CD4-positive, alpha-beta T cell treated with Interleukin-1 beta for 1 hour (primary cell): ENCODE measurements around the gene GAGE10.
A peak's percentile ranks its signal among the peaks of the same experiment; 100 is the strongest.

Source experiments
- DNase-seq, 2 donors: peaks; one replicate each; pipeline ENCODE4 v3.0.0-alpha.2; 2020 to 2022

GAGE10 gene

DNA sequence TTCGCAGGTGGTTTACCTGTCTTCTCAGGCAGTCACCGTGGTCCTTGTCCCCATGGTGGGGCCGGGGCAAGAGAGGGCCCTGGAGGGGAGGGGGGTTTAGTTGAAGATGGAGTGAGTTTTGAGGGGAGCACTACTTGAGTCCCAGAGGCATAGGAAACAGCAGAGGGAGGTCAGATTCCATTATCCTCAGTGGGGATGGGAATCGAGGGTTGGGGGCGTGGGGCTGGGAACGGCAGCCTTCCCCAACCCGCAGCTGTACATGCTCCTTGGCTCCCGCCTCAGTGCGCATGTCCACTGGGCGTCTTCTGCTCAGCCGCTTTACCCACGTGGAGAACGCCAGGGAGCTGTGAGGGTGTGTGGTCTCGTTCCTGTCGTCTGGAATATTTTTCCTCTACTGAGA lies at the start of gene GAGE10:
Gene GAGE10 (plus strand): TSS at position 301 of the 400 bp plus-strand sequence. CDS start 1,214 bp downstream, outside the sequence.
- no peak for DNase-seq

- no peak for DNase-seq
Measured at GRCh38 chrX:49254639-49255038, 48.8 kb upstream of the GAGE10 start.

DNA sequence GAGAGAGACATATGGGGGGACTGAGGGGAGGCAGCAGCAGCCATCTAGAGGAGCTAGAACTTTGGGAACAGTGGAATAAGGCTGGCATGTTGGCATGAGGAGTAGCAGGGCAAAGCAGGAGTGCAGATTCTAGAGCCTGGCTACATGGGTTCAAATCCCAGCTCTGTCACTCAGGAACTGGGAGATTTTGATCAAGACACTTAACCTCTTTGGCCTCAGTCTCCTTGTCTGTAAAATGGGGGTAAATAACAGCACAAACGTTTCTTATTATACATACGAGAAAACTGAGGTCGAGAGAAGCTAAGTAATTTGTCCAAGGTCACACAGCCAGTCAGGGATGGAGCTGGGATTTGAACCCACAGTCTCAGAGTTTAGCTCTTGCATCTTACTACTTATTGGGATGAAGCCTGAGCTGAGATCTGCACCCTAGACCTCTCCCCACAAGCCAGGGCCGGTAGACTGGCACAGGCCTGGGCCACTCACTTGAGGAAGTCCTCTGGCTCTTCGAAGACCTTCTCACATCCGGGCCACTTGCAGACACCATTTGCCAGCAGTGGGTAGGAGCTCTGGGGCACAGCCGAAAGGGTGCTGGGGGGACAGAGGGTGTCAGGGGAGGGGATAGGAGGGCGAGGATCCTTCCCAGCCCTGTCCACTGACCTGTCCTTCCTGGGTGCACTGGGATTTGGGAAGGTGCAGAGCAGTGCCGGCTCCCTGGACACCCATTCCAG lies 47.0 kb upstream of the GAGE10 start:
- DNase-seq = no peak

DNA sequence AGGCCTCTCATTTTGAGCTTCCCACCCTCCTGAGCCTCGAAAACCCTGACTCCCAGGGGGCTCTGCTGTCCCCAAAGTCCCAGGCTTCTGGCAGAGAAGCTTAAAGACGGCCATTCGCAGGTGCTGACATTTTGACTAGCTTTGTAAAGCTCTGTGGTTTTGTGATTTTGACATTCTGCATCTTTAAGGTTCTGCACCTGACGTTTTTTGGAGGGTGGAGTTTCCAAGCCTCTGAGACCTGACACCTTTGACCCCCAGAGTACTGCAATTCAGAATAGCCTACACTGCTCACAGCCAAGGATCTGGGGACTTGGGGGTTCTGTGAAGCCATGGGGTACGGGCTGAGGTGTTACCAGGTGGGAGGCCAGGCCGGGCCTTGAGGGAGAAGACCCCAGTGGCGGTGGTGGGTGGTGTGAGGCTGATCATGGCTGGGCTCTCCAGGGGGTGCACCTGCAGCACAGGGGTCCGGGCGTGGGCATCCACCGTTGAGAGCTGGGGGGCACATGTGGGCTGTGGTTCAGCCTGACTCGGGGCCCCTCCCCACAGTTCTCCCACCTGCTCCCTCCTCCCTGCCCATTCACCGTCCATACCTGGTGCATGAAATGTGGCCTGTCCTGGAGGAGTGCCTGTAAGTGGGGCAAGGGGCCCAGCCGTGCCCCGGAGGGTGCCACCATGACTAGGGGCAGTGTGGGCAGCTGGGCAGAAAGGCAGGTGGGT lies 46.2 kb upstream of the GAGE10 start:
- no peak for DNase-seq

DNA sequence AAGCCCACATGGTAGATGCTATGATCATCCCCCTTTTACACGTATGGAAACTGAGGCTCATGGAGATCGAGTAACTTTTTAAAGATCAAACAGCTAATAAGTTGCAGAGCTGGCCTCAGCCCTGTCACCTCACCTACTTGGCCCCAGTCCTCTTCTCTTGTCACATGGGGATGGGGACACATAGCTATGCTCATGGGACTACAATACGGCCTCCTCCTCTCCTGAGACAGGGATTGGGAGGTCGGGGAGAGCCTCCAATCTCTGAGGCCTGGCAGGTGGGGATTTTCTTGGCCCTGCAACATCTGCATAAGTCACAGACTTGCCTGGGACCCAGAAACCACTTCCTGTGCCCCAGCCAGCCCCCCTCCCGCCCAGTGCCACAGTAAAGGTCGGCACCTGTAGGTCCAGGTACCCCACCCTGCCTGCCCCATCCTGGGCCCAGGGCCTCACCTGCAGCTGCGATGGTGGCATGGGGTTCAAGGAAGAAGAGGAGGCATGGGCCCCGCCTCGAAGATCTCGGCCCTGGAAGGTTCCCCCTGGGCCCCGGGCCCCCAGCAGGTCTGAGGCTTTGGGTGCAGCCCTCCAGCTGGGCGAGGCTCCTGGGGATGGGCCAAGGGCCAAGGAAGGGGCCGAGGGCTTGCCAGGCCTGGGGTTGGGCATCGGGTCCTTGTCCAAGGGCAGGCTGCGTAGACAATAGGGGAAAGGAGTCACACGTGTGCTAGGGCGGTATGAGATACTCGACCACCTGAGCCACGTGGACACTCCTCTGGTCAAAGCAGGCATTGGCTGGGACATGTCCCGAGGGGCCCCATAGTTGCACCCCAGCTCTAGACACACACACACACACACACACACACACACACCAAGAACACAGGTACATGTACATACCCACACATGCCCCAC lies 45.3 kb upstream of the GAGE10 start:
- peak in 1 of 2 donors; percentile 29 for DNase-seq

DNA sequence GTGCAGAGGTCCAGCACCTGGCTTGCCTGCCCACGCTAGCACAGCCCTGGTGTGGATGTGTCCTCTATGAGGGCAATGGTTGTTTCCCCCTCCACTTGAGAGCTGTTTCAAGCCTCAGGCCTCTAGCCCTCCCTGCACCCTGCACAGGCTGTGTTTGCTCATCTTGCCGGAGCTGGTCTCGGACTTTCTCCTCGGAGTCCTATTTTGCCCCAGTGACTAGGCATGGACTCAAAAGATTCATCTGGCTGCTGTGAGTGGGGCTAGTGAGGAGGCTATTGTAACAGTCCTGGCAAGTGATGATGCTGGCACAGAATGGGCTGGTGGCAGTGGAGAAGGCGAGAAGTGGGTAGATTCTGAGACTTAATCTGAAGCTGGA lies 44.7 kb upstream of the GAGE10 start:
- DNase-seq = no peak

- no peak for DNase-seq
Measured at GRCh38 chrX:49260221-49260985, 43.0 kb upstream of the GAGE10 start.

DNA sequence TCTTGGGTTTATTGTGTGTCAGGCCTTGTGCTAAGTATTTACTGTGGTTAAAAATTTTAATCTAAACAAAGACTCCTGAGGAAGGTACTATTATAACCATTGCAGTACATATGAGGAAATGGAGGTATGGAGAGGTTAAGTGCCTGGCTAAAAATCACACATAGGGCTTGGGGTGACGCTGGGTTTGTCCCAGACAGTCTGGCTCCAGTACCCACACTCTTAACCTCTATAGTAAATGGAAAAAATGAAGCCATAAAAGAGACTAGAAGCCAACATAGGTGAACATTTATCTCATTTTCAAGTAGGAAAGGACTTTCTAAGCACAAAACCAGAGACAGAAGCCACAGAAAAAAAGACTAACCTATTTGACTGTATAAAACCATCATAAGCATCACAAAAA lies 40.8 kb upstream of the GAGE10 start:
- DNase-seq = no peak

- DNase-seq = no peak
Measured at GRCh38 chrX:49263631-49264030, 39.8 kb upstream of the GAGE10 start.

GRCh38 chrX:49264460-49264859 lies 39.0 kb upstream of the GAGE10 start, which contains the start of gene FOXP3:
Gene FOXP3 (minus strand): TSS chrX:49264710. CDS start chrX:49258505, 6,205 bp downstream.
- no peak for DNase-seq

- DNase-seq = no peak
Measured at GRCh38 chrX:49266523-49267445, 36.7 kb upstream of the GAGE10 start.

DNA sequence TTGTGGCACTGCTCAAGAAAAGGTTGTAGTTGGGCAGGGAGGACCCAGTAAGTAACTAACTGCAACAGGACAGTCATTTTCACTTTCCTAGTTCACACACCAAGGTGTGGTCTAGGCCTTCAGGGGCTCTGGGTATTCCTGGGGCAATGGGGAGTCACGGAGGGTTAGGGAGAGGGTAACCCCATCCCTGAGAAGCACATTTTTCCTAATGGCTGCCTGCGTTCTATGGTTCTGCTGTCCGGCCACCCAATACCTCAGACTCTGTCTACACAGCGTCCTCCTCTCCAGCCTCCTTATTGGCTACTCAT lies 34.8 kb upstream of the GAGE10 start:
- DNase-seq = no peak

DNA sequence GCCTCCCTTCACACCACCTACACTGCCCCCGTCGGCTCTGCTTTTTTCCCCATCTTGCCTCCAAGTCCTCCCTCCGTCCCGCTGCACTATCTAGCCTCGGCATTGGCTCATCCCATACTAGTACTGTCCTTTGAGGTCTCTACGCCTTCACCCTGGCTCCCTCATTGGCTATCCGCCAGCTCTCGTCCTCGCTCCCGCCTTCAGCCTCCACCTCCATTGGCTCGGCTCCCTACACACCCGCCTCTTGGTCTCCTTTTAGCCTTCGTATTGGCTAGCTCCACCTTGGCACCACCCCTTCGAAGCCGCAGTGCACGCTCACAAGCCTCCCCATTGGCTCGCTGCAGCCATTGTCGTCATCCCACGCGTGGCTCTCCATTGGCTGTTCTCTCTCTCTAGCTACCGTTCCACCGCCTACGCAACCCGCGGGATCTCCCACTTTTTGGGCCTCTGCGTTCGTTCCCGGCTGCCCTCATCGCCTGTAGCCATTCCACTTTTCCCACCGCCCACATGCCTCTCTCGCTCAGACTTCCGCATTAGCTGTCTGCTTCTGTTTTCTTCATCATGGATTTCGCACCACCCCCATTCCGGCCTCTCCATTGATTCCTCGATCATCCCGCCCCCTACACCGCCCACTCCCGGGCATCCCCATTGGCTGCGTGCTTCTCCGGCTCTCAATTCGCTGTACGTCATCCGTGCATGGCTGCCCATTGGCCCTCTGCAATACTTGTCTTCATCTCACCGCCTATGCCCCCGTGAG lies 34.3 kb upstream of the GAGE10 start:
- DNase-seq = peak; percentile 96 to 98

DNA sequence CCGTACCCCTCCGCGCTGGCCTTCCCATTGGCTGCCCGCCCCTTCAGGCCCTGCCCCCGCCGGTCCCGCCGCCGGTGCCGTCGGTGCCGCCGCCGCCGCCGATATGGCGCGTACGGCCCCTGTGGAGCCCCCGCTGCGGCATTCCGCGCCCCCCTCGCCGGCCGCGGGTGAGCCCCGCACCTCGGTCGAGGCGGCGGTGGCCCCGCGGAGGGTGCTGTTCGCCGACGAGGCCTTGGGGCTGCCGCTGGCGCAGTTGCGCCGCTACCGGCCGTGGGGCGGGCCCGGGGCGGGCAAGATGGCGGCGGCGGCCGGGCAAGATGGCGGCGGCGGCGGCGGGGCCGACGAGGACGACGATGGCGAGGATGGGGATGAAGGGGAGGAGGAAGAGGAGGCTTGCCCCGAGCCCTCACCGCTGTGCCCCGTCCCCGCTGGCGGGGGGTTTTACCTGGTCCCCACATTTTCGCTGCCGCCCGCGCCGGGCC lies 33.6 kb upstream of the GAGE10 start, which contains the start of gene PPP1R3F:
Gene PPP1R3F (plus strand): TSS at position 27 of the 482 bp plus-strand sequence. CDS start 77 bp downstream, at position 104.
- DNase-seq = no peak

GRCh38 chrX:49270249-49270921 lies 33.1 kb upstream of the GAGE10 start:
- DNase-seq = no peak

- DNase-seq = no peak
Measured at GRCh38 chrX:49271341-49271740, 32.1 kb upstream of the GAGE10 start.

DNA sequence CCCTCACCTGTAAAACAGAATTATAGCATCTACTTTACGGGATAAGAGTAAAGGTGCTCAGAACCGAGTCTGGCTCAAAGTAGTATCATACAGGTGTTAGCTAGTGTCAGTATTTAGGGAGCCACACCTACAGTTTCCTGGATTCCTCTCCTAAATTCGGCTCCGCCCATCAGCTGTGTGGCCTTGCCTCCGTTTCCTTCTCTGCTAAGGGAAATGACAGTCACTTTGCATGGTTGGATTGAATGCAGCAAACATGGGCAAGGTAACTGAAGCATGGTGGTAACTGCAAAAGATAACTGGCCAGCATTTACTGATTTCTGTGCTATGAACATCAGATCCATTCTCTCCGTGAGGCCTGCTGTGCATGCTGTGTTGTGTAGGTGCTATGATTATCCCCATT lies 31.0 kb upstream of the GAGE10 start:
- DNase-seq = peak in 1 of 2 donors; percentile 39

- peak; percentile 27 to 70 for DNase-seq
Measured at GRCh38 chrX:49273181-49273727, 30.2 kb upstream of the GAGE10 start.

DNA sequence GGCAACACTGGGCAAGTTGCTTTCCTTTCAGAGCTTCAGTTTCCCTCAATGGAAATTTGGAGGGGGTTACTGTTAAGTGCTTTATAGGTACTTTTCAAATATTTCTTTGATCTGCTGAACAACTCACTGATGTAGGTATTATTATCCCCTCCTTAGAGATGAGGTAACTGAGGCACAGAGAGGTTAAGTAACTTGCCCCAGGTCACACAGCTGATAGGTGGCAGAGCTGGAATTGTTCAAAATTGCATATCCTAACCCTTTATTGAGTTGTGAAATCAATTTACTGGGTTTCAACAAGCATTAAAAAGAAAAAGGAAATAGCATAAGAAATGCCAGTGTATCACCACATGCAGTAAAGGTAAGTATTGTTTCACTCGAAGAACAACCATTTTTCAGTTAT lies 27.2 kb upstream of the GAGE10 start:
- DNase-seq = no peak
